ENCODE results near the gene CAMK2A. TPM values are rescaled to one million over a fixed set of nuclear protein-coding genes. Genes with fewer than 3 reads are reported as not detected.
A peak's percentile ranks its signal among the peaks of the same experiment; 100 is the strongest.

Gene CAMK2A
- total and polyA plus RNA-seq, 2 of the 4 experiments (the other 2 are of a cell fraction): 0.18 to 0.19 TPM

- no peak overlapping the region for H3K56ac ChIP-seq (ENCODE audit: extremely low read depth, insufficient read depth, low read length)
- no peak overlapping the region for H3K4me3 ChIP-seq (ENCODE audit: insufficient read depth, low read depth, low read length)
- H2BK120ac ChIP-seq (ENCODE audit: low read depth, low read length): no peak overlapping the region
- no peak overlapping the region for H3K4me2 ChIP-seq (ENCODE audit: low read depth, low read length)
- in situ Hi-C loops (cut with MboI; ENCODE audit: low sequenced_read_pairs) (no loop called here), intact Hi-C loops (cut with micrococcal nuclease) (no loop called here), dilution Hi-C loops (cut with HindIII; ENCODE audit: low sequenced_read_pairs, unreplicated experiment) (no loop called here)
- WGBS, 2 experiments (ENCODE audit: extremely low coverage in 2 of 2, insufficient read length in 1 of 2): 92% methylated on average over 2 of the region's 7 CpGs; no CpG with 5 or more reads in 1 of the 2 experiments
- 0 out of 2 replicates have a peak overlapping the region, but pooled peaks have one; percentile 21 for H3K14ac ChIP-seq (replicated peaks; ENCODE audit: low read depth, low read length)
- H2BK20ac ChIP-seq (ENCODE audit: low read depth, low read length): no peak overlapping the region
- H4K91ac ChIP-seq (ENCODE audit: insufficient read depth, low read depth, low read length): no peak overlapping the region
- no peak overlapping the region for H3K9ac ChIP-seq (ENCODE audit: low read depth, low read length)
- no peak for DNase-seq
- H3K23ac ChIP-seq (ENCODE audit: low read depth, low read length): no peak overlapping the region
- no peaks in the 10 kb centered on the region for H3K79me1 ChIP-seq (ENCODE audit: low read depth in 1 of 2, low read length in 2 of 2)
- no peaks in the 10 kb centered on the region for H3K36me3 ChIP-seq (ENCODE audit: control insufficient read depth, insufficient read depth, low read length)
- no TSS peak for BruUV-seq (replicated peaks)
- H4K20me1 ChIP-seq (ENCODE audit: insufficient read depth, low read length): no peaks in the 10 kb centered on the region
- H3K9me1 ChIP-seq (ENCODE audit: insufficient read depth, low read length): peaks cover 7% of the 10 kb centered on the region
- no peaks in the 10 kb centered on the region for H3K9me3 ChIP-seq (ENCODE audit: control insufficient read depth, insufficient read depth, low read length)
- no peak overlapping the region for H2AK9ac ChIP-seq (replicated peaks; ENCODE audit: low read depth, low read length, poor library complexity)
- no peak overlapping the region for H2AFZ ChIP-seq (replicated peaks; ENCODE audit: low read length, poor library complexity)
- H4K5ac ChIP-seq (ENCODE audit: low read depth, low read length): no peak overlapping the region
- no peak overlapping the region for H3K27ac ChIP-seq (ENCODE audit: insufficient read depth, low read length)
- no peak overlapping the region for H3K4ac ChIP-seq (ENCODE audit: low read depth, low read length)
- H2BK15ac ChIP-seq (ENCODE audit: low read depth, low read length): no peak overlapping the region
- H3K18ac ChIP-seq (ENCODE audit: low read depth, low read length): no peak overlapping the region
- ChIA-PET POLR2A (ENCODE audit: unreplicated experiment) (no interaction called here), CTCF (no interaction called here)
- no peak for ATAC-seq (ENCODE audit: low read depth)
- 0 out of 2 replicates have a peak overlapping the region, but pooled peaks have one; percentile 16 for H2AK5ac ChIP-seq (ENCODE audit: low read depth, low read length)
- no peak overlapping the region for H4K8ac ChIP-seq (ENCODE audit: low read depth in 2 of 2, low read length in 2 of 2)
- H3K27me3 ChIP-seq (ENCODE audit: control insufficient read depth, insufficient read depth, low read length): no peaks in the 10 kb centered on the region; the same call in 1 of the 2 replicates
- H3K4me1 ChIP-seq (ENCODE audit: control insufficient read depth, insufficient read depth, low read length): peaks cover 2% of the 10 kb centered on the region; the same call in 1 of the 2 replicates
- TF ChIP-seq CHD1 (IDR thresholded peaks at IDR 0.05; ENCODE audit: low read depth, low read length) (no peak), FOS (IDR thresholded peaks at IDR 0.05; ENCODE audit: low read depth, low read length) (no peak), BHLHE40 (IDR thresholded peaks at IDR 0.05; ENCODE audit: low read depth, low read length) (no peak), RFX5 (IDR thresholded peaks at IDR 0.05; ENCODE audit: low read depth, low read length) (no peak), SMC3 (IDR thresholded peaks at IDR 0.05; ENCODE audit: low read depth, low read length) (no peak), RAD21 (IDR thresholded peaks at IDR 0.05; ENCODE audit: low read length) (no peak), ELK1 (IDR thresholded peaks at IDR 0.05; ENCODE audit: borderline replicate concordance, low read depth, low read length) (no peak), NFE2L2 (IDR thresholded peaks at IDR 0.05; ENCODE audit: low read depth, low read length) (no peak), MAZ (IDR thresholded peaks at IDR 0.05; ENCODE audit: borderline replicate concordance, low read depth, low read length) (no peak), POLR2A (IDR thresholded peaks at IDR 0.05; ENCODE audit: low read depth, low read length) (no peak), RCOR1 (IDR thresholded peaks at IDR 0.05; ENCODE audit: insufficient replicate concordance, low read length) (no peak)
- TF ChIP-seq, protein P1, sequence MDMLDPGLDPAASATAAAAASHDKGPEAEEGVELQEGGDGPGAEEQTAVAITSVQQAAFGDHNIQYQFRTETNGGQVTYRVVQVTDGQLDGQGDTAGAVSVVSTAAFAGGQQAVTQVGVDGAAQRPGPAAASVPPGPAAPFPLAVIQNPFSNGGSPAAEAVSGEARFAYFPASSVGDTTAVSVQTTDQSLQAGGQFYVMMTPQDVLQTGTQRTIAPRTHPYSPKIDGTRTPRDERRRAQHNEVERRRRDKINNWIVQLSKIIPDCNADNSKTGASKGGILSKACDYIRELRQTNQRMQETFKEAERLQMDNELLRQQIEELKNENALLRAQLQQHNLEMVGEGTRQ (IDR thresholded peaks at IDR 0.05; ENCODE audit: low read depth, low read length): no peak
- no peak overlapping the region for H2BK5ac ChIP-seq (ENCODE audit: low read depth, low read length, poor library complexity, severe bottlenecking)
Observed at GRCh38 chr5:150230842-150231241, 58.7 kb downstream of the CAMK2A start.

Measured in IMR-90 (cell line).